ENCODE data around the gene CRELD2. TPM values are rescaled to one million over a fixed set of nuclear protein-coding genes. Genes with fewer than 3 reads are reported as not detected.
A peak's percentile ranks its signal among the peaks of the same experiment; 100 is the strongest.

CRELD2 gene
- total RNA-seq, 1 donor from 2014 or later = 43.8 TPM

DNA sequence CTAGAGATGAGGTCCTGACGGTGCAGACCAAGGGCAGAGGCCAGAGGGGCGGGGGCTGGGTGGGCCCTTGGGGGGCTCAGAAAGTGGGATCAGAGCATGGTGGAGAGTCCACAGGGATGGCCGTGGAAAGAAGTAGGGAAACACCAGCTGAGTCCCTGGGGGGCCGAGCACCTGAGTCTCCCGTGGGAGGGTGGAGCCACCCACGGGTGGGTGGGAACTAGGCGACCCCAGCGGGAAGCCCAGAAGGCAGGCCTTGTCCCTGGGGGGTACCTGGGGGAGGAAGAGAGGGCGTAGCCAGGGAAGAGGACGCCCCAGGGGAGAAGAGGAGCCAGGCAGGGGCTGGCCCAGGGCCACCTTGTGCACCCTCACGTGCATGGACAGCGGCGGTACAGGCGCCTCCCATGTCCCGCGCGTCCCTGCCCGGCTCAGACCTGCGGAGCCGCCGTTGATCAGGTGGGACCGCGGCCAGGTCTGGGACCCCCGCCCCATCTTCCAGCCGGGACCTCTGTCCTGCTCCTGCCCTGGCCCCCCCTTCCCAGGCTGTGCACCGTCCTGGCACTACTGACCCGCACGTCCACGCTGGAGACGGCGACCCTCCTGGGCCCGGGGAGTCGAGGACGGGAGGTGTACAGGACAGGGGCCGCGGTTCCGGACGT lies 10.2 kb downstream of the CRELD2 start:
- no peak overlapping the region for H3K27ac Mint-ChIP-seq (ENCODE audit: unreplicated experiment)
- TF ChIP-seq, protein P1, sequence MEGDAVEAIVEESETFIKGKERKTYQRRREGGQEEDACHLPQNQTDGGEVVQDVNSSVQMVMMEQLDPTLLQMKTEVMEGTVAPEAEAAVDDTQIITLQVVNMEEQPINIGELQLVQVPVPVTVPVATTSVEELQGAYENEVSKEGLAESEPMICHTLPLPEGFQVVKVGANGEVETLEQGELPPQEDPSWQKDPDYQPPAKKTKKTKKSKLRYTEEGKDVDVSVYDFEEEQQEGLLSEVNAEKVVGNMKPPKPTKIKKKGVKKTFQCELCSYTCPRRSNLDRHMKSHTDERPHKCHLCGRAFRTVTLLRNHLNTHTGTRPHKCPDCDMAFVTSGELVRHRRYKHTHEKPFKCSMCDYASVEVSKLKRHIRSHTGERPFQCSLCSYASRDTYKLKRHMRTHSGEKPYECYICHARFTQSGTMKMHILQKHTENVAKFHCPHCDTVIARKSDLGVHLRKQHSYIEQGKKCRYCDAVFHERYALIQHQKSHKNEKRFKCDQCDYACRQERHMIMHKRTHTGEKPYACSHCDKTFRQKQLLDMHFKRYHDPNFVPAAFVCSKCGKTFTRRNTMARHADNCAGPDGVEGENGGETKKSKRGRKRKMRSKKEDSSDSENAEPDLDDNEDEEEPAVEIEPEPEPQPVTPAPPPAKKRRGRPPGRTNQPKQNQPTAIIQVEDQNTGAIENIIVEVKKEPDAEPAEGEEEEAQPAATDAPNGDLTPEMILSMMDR (conservative IDR thresholded peaks at IDR 0.05) = no peak
- peaks cover 4% of the 10 kb centered on the region for H3K27me3 Mint-ChIP-seq (ENCODE audit: low read depth)
- H3K9me3 Mint-ChIP-seq = no peaks in the 10 kb centered on the region
- no peak overlapping the region for H3K4me3 Mint-ChIP-seq
- DNase-seq (ENCODE audit: low read depth, low spot score) = no peak
- no peaks in the 10 kb centered on the region for H3K36me3 Mint-ChIP-seq (ENCODE audit: low read depth)
- H3K4me1 Mint-ChIP-seq = peaks cover 30% of the 10 kb centered on the region

DNA sequence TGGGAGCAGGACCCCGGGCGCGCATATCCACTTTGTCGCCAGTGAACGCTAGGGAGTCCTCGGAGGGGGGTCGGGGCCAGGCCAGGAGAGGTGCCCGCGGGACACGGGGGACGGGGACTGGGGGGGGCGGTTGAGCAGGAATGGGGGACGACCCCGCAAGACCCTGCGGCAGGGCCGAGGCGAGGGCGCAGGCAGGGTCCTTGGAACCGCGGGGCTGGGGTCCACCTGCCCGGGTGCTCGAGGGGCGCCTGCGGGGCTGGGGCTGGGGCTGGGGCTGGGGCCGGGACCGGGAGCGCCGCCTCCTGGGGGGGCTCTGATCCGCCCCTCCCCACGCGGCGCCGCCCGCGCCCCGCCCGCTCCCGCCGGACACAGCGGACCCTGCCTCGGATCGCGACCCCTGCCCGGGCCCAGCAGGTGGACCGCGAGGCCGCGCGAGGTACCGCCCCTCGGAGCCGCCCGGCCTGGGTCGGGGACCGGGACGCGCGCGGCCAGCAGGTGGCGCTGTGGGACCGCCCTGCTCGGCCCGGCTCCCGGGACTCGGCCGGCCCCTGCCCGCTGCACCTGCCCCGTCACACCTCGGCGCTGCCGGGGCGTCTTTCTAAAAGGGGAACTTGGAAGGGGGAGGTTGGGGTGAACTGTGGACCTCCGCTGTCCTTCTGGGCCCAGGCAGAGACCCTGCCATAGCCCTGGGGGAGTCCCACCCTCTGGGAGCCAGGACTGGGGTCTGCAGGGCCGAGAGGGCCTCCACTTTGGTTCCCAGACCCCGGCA lies 11.0 kb downstream of the CRELD2 start:
- TF ChIP-seq, protein P1 (conservative IDR thresholded peaks at IDR 0.05) = peak; percentile 92
- H3K27me3 Mint-ChIP-seq (ENCODE audit: low read depth) = peaks cover 4% of the 10 kb centered on the region
- H3K36me3 Mint-ChIP-seq (ENCODE audit: low read depth) = no peaks in the 10 kb centered on the region
- H3K27ac Mint-ChIP-seq (ENCODE audit: unreplicated experiment) = no peak overlapping the region
- no peaks in the 10 kb centered on the region for H3K9me3 Mint-ChIP-seq
- DNase-seq (ENCODE audit: low read depth, low spot score) = peak; percentile 75
- H3K4me3 Mint-ChIP-seq = no peak overlapping the region
- peaks cover 26% of the 10 kb centered on the region for H3K4me1 Mint-ChIP-seq

- Mint-ChIP-seq H3K27ac (ENCODE audit: unreplicated experiment) (no peak overlapping the region), H3K36me3 (ENCODE audit: low read depth) (no peaks in the 10 kb centered on the region), H3K4me3 (no peak overlapping the region), H3K4me1 (peaks cover 26% of the 10 kb centered on the region), H3K9me3 (no peaks in the 10 kb centered on the region), H3K27me3 (ENCODE audit: low read depth) (peaks cover 4% of the 10 kb centered on the region)
- DNase-seq (ENCODE audit: low read depth, low spot score) = no peak
- TF ChIP-seq, protein P1 (conservative IDR thresholded peaks at IDR 0.05) = no peak
Measured at GRCh38 chr22:49929994-49930575, 11.7 kb downstream of the CRELD2 start.

- Mint-ChIP-seq H3K9me3 (no peaks in the 10 kb centered on the region), H3K4me1 (peaks cover 22% of the 10 kb centered on the region), H3K4me3 (peak overlapping the region; percentile 50), H3K27me3 (ENCODE audit: low read depth) (peaks cover 4% of the 10 kb centered on the region), H3K27ac (ENCODE audit: unreplicated experiment) (no peak overlapping the region), H3K36me3 (ENCODE audit: low read depth) (no peaks in the 10 kb centered on the region)
- TF ChIP-seq, protein P1 (conservative IDR thresholded peaks at IDR 0.05) = peak; percentile 65
- no peak for DNase-seq (ENCODE audit: low read depth, low spot score)
Measured at GRCh38 chr22:49930596-49931412, 12.4 kb downstream of the CRELD2 start.

Measured in neural crest cell (in vitro differentiated cells).